ENCODE data around the gene RPA4. TPM values are rescaled to one million over a fixed set of nuclear protein-coding genes. Genes with fewer than 3 reads are reported as not detected.
"Not testable (repeated sequence)": the region's sequence is repeated elsewhere in the genome, so short reads cannot be mapped to it uniquely, and the experiment has no call there.

Gene RPA4
- polyA plus RNA-seq (2012; ENCODE audit: missing spikeins) = 0.17 TPM

- DNase-seq (ENCODE audit: insufficient read length) = no peak
- FAIRE-seq = no peak
Observed at GRCh38 chrX:96883608-96884007, at the start of gene RPA4. Gene RPA4 (plus strand): TSS chrX:96883908. CDS start chrX:96884311, 403 bp downstream.

GRCh38 chrX:96834137-96834536 is 49.6 kb upstream of the RPA4 start:
- DNase-seq (ENCODE audit: insufficient read length) (no peak), FAIRE-seq (no peak)
- no peak for TF ChIP-seq POLR2A (IDR thresholded peaks at IDR 0.05; ENCODE audit: low read depth, low read length)
- no peak for TF ChIP-seq POLR2AphosphoS5 (IDR thresholded peaks at IDR 0.05; ENCODE audit: low read depth, low read length)
- TF ChIP-seq TAF1 (IDR thresholded peaks at IDR 0.05; ENCODE audit: borderline replicate concordance, low read depth, low read length) = no peak

More at GRCh38 chrX:96883608-96884007, at the start of gene RPA4:
- TF ChIP-seq TAF1 (IDR thresholded peaks at IDR 0.05; ENCODE audit: borderline replicate concordance, low read depth, low read length) (no peak), POLR2AphosphoS5 (IDR thresholded peaks at IDR 0.05; ENCODE audit: low read depth, low read length) (no peak), POLR2A (IDR thresholded peaks at IDR 0.05; ENCODE audit: low read depth, low read length) (no peak)

GRCh38 chrX:96835660-96836289 is 47.9 kb upstream of the RPA4 start:
- peak; percentile 73 for FAIRE-seq
- TF ChIP-seq TAF1 (IDR thresholded peaks at IDR 0.05; ENCODE audit: borderline replicate concordance, low read depth, low read length) (no peak), POLR2AphosphoS5 (IDR thresholded peaks at IDR 0.05; ENCODE audit: low read depth, low read length) (no peak), POLR2A (IDR thresholded peaks at IDR 0.05; ENCODE audit: low read depth, low read length) (no peak)
- no peak for DNase-seq (ENCODE audit: insufficient read length)

GRCh38 chrX:96837808-96838207 is 45.9 kb upstream of the RPA4 start:
- no peak for FAIRE-seq
- no peak for DNase-seq (ENCODE audit: insufficient read length)
- no peak for TF ChIP-seq POLR2A (IDR thresholded peaks at IDR 0.05; ENCODE audit: low read depth, low read length)
- no peak for TF ChIP-seq POLR2AphosphoS5 (IDR thresholded peaks at IDR 0.05; ENCODE audit: low read depth, low read length)
- TF ChIP-seq TAF1 (IDR thresholded peaks at IDR 0.05; ENCODE audit: borderline replicate concordance, low read depth, low read length) = no peak

- TF ChIP-seq POLR2AphosphoS5 (IDR thresholded peaks at IDR 0.05; ENCODE audit: low read depth, low read length) = no peak
- no peak for TF ChIP-seq POLR2A (IDR thresholded peaks at IDR 0.05; ENCODE audit: low read depth, low read length)
- no peak for TF ChIP-seq TAF1 (IDR thresholded peaks at IDR 0.05; ENCODE audit: borderline replicate concordance, low read depth, low read length)
- FAIRE-seq = no peak
- DNase-seq (ENCODE audit: insufficient read length) = no peak
Observed at GRCh38 chrX:96838537-96838936, 45.2 kb upstream of the RPA4 start.

GRCh38 chrX:96841325-96841724 is 42.4 kb upstream of the RPA4 start:
- no peak for DNase-seq (ENCODE audit: insufficient read length)
- FAIRE-seq = no peak
- TF ChIP-seq TAF1 (IDR thresholded peaks at IDR 0.05; ENCODE audit: borderline replicate concordance, low read depth, low read length) = no peak
- TF ChIP-seq POLR2AphosphoS5 (IDR thresholded peaks at IDR 0.05; ENCODE audit: low read depth, low read length) = no peak
- TF ChIP-seq POLR2A (IDR thresholded peaks at IDR 0.05; ENCODE audit: low read depth, low read length) = no peak

GRCh38 chrX:96841866-96842265 is 41.8 kb upstream of the RPA4 start:
- FAIRE-seq; DNase-seq (ENCODE audit: insufficient read length): not testable (repeated sequence)

GRCh38 chrX:96843566-96843965 is 40.1 kb upstream of the RPA4 start:
- DNase-seq (ENCODE audit: insufficient read length) = no peak
- FAIRE-seq = no peak
- no peak for TF ChIP-seq POLR2AphosphoS5 (IDR thresholded peaks at IDR 0.05; ENCODE audit: low read depth, low read length)

- TF ChIP-seq POLR2A (IDR thresholded peaks at IDR 0.05; ENCODE audit: low read depth, low read length) (no peak), POLR2AphosphoS5 (IDR thresholded peaks at IDR 0.05; ENCODE audit: low read depth, low read length) (no peak), TAF1 (IDR thresholded peaks at IDR 0.05; ENCODE audit: borderline replicate concordance, low read depth, low read length) (no peak)
- DNase-seq (ENCODE audit: insufficient read length) (no peak), FAIRE-seq (no peak)
Observed at GRCh38 chrX:96846841-96847240, 36.9 kb upstream of the RPA4 start.

- not testable (repeated sequence) for FAIRE-seq; DNase-seq (ENCODE audit: insufficient read length)
Observed at GRCh38 chrX:96859422-96859821, 24.3 kb upstream of the RPA4 start.

GRCh38 chrX:96861218-96861617 is 22.5 kb upstream of the RPA4 start:
- DNase-seq (ENCODE audit: insufficient read length) (no peak), FAIRE-seq (no peak)
- TF ChIP-seq TAF1 (IDR thresholded peaks at IDR 0.05; ENCODE audit: borderline replicate concordance, low read depth, low read length) (no peak), POLR2AphosphoS5 (IDR thresholded peaks at IDR 0.05; ENCODE audit: low read depth, low read length) (no peak), POLR2A (IDR thresholded peaks at IDR 0.05; ENCODE audit: low read depth, low read length) (no peak)

GRCh38 chrX:96861661-96862060 is 22.0 kb upstream of the RPA4 start:
- no peak for TF ChIP-seq TAF1 (IDR thresholded peaks at IDR 0.05; ENCODE audit: borderline replicate concordance, low read depth, low read length)
- no peak for TF ChIP-seq POLR2A (IDR thresholded peaks at IDR 0.05; ENCODE audit: low read depth, low read length)
- no peak for TF ChIP-seq POLR2AphosphoS5 (IDR thresholded peaks at IDR 0.05; ENCODE audit: low read depth, low read length)
- no peak for DNase-seq (ENCODE audit: insufficient read length)
- no peak for FAIRE-seq

GRCh38 chrX:96884027-96884426 is 319 bp downstream of the RPA4 start:
- DNase-seq (ENCODE audit: insufficient read length) = no peak
- no peak for FAIRE-seq
- TF ChIP-seq TAF1 (IDR thresholded peaks at IDR 0.05; ENCODE audit: borderline replicate concordance, low read depth, low read length) = no peak
